ENCODE measurements around the gene FSD1.
A peak's percentile ranks its signal among the peaks of the same experiment; 100 is the strongest.
"Not testable (repeated sequence)": the region's sequence is repeated elsewhere in the genome, so short reads cannot be mapped to it uniquely, and the experiment has no call there.

Gene FSD1

DNA sequence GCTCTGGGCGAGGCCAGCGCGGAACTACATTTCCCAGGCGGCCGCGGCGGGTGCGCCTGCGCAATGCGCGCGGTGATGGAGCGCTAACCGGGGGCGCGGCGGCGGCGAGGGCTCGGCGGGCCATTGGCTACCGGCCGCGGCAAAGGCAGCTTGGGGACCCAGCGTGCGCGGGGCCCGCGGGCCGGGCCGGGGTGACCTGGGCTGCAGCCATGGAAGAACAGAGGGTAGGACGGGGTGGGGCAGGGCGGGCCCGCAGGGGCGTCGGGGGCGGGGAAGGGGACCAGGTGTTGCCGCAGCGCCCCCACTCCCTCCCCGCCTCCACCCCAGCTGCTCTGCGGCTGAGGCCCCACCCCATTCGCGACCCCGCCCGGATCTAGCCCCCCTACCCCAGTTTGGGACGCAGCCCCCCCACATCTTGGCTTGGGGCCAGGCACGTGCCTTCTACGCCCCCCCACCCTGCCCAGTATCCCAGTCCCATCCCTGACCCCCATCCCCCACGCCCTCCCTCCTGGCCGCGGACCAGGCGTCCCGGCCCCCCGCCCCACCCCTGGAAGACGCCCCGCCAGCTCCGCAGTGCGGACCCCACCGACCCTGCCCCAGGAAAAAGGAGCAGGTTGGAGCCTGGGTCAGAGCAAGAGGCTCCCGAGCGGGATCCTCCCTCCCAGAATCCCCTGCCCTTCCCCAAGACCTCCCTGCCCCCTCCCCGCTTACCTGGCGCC lies at the start of gene FSD1:
FSD1 (plus strand) TSS at position 61 of the 719 bp plus-strand sequence; CDS start at position 210, 149 bp downstream.
- peak; percentile 57 for DNase-seq

DNA sequence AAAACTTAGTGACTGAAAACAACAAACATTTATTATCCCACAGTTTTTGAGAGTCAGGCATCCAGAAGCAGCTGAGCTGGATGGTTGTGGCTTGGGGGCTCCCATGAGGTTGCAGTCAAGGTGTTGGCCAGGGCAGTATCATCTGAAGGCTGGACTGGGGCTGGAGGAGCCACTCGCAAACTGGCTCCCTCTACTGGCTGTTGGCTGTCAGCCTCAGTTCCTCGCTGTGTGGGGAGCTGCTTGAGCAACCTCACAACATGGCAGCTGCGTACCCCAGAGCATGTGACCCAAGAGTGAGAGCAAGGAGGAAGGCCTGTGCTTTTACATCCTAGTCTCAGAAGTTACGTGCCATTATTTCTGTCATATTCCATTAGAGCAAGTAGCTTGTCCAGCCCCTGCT lies 47.8 kb upstream of the FSD1 start:
- DNase-seq = no peak

DNA sequence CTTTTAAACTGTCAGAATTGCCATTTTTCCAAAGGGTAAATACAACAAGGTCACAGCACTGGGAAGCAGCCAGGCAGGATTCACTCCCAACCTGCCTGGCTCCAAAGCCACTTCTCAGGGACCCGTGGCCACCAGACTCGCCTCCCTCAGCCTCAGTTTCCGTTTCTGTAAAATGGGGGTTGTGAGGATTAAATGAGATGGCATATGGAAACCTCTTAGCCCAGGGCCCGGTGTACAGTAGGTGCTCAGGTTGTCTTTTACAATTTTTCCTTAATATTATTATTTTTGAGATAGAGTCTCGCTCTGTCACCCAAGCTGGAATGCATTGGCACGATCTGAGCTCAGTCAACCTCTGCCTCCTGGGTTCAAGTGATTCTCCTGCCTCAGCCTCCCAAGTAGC lies 47.4 kb upstream of the FSD1 start:
- no peak for DNase-seq

DNA sequence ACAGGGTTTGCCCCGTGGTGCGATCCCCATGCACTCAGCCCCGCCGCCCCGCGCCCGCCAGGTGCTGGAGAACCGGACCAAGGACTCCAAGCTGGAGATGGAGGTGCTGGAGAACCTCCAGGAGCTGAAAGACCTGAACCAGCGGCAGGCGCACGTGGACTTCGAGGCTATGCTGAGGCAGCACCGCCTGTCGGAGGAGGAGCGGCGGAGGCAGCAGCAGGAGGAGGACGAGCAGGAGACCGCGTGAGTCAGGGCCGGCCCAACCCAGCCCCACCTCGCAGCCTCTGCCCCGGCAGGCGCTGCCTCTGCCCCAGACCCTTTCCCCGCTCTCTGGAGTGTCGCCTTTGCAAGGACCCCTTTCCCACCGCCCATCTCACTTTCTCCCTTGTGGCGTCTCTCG lies 46.2 kb upstream of the FSD1 start:
- DNase-seq = no peak

DNA sequence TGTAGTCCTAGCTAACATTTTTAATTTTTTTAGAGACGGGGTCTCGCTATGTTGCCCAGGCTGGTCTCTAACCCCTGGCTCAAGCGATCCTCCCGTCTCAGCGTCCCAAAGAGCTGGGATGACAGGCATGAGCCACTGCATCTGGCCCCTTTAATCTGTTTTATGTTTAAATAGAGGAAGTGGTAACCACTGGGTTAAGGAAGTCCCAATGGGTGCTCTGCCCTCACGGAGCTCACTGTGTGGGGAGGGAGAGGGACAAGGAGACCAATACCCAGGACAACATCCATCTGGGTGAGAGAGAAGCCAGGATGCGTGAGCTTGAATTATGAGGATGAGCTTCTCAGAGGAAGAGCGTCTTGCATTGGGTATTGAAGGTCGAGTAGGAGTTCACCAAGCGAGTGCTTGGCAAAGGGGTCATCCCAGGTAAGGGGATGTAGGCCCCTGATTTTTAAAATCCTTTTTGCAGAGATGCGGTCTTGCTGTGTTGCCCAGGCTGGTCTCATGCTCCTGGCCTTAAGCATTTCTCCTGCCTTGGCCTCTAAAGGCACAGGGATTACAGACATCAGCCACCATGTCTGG lies 43.7 kb upstream of the FSD1 start:
- no peak for DNase-seq

DNA sequence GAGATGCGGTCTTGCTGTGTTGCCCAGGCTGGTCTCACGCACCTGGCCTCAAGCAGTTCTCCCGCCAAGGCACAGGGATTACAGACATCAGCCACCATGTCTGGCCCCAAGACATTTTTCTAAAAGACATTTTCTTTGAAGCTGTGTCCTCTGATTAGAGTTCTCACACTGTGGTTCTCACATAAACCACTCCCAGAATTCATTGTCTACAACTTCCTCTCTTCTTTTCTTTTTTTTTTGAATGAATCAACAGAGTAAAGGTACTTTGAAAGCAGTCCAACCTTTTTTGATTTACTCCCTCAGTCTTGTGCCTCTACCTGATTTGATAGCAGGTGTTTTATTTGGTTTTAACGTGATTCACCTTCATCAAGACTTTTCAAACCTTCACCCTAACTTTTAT lies 39.6 kb upstream of the FSD1 start:
- DNase-seq = no peak

DNA sequence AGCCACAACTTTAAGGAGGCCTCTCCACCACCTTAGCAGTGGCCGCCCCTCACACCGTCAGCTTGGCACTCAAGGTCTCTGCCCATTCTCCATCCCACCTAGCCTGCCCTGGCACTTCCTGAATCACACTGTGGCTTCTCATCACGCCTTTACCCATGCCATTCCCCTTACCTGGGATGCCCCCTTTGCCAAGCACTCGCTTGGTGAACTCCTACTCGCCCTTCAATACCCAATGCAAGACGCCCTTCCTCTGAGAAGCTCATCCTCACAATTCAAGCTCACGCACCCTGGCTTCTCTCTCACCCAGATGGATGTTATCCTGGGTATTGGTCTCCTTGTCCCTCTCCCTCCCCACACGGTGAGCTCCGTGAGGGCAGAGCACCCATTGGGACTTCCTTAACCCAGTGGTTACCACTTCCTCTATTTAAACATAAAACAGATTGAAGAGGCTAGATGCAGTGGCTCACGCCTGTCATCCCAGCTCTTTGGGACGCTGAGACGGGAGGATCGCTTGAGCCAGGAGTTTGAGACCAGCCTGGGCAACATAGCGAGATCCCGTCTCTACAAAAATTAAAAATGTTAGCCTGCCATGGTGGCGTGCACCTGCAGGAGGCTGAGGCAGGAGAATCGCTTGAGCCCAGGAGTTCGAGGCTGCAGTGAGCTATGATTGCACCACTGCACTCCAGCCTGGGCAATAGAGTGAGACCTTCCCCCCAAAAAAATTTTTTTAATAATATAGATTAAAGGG lies 38.0 kb upstream of the FSD1 start:
- no peak for DNase-seq

DNA sequence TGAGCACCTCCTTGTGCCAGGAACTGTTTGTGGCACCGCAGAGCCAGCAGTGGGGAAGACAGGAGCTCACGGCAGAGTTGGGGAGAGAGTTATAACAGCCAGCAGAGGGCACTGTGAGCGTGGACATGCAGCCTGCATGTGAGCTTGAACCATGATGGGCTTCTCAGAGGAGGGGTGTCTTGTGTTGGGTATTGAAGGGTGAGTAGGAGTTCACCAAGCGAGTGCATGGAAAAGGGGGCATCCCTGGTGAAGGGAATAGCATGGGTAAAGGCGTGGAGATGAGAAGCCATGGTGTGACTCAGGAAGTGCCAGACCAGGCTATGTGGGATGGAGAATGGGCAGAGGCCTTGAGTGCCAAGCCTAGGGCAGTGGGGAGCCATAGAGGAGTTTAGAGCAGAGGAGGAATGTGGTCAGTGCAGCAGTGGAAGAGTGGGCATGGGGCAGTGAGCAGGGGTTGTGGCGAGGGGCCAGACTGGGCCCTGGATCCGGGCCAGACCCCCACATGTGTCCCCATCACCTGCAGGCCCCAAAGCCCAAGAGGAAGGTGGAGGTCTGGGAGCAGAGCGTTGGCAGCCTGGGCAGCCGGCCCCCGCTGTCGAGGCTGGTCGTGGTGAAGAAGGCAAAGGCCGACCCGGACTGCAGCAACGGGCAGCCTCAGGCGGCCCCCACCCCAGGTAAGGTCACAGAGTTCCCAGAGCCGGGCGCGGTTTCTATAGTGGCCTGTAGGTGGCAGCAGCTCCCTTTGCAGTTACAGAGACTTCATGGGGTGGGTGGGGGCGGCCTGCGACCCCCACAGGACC lies 37.1 kb upstream of the FSD1 start:
- no peak for DNase-seq

DNA sequence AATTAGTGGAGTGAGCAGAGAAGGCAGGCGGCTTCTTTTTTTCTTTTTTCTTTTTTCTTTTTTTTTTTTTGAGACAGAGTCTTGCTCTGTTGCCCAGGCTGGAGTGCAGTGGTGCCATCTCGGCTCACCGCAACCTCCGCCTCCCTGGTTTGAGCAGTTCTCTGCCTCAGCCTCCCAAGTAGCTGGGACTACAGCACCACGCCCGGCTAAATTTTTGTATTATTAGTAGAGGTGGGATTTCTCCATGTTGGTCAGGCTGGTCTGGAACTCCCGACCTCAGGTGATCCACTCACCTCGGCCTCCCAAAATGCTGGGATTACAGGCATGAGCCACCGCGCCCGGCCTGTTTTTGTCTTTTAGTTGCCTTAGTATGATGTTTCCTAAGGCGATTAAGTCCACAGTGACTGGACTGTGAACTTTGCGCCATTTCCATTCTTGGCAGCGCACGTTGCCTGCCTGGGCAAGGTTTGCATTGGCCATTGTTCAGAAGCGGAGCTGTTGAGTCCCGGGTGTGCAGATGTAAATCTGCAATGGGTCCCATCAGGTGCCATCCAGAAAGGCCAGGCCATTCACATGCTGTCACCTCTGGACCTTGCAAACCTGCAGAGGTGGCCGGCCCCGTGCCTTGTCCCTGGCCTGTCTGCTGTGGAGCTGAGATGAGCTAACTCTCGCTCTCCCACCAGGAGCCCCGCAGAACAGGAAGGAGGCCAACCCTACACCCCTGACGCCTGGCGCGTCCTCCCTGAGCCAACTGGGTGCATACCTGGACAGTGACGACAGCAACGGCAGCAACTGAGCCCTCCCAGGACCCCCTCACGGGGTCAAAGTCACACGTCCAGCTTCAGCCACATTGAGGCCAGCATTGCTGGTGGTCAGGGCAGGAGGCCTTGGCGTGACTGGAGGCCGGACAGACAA lies 36.2 kb upstream of the FSD1 start:
- no peak for DNase-seq

DNA sequence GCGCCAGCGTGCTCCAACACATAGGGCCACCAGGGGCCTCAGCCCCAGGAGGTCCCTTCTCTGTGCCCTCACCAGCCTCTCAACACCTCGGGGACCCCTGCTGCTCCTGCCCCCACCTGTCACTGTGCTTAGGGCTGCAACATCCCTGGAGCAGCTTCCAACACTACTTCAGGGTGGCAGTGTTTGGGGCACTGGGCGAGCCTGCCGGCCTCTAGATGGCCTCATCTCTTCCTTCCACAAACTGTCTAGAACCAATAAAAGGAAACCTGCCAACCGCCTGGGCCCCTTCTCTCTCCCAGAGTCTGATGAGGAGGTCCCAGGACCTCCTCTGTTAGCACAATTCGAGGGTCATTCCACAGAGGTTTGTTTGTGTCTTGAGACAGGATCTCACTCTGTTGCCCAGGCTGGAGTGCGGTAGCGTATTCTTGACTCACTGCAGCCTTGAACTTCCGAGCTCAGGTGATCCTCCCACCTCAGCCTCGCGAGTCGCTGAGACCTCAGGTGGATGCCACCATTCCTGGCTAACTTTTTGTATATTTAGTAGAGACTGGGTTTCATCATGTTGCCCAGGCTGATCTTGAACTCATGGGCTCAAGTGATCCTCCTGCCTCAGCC lies 35.5 kb upstream of the FSD1 start:
- DNase-seq = no peak

DNA sequence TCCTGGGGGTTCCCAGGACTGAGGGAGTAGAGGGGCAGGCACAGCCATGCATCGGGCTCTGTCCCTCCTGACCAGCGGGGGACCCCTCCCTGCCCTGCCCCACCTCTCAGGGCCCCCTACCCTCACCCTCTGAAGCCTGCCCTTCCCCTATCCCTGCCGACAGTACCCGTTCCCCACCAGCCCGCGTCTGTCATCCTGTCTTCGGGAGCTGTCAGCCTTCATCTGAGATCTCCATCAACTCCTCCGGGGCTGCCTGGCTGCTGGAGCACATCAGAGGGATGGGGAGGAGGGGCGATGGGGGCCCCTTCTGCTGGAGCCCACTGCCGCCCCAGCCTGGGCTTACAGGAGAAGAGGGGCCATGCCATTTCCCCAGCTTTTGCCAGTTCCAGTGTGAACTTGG lies 31.5 kb upstream of the FSD1 start:
- DNase-seq = no peak

DNA sequence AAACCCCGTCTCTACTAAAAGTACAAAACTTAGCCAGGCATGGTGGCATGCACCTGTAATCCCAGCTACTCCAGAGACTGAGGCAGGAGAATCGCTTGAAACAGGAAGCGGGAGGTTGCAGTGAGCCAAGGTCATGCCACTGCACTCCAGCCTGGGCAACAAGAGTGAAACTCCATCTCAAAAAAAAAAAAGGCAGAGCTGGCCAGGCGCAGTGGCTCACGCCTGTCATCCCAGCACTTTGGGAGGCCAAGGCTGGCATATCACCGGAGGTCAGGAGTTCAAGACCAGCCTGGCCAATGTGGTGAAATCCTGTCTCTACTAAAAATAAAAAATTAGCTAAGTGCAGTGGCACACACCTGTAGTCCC lies 30.1 kb upstream of the FSD1 start:
- DNase-seq = not testable (repeated sequence)

DNA sequence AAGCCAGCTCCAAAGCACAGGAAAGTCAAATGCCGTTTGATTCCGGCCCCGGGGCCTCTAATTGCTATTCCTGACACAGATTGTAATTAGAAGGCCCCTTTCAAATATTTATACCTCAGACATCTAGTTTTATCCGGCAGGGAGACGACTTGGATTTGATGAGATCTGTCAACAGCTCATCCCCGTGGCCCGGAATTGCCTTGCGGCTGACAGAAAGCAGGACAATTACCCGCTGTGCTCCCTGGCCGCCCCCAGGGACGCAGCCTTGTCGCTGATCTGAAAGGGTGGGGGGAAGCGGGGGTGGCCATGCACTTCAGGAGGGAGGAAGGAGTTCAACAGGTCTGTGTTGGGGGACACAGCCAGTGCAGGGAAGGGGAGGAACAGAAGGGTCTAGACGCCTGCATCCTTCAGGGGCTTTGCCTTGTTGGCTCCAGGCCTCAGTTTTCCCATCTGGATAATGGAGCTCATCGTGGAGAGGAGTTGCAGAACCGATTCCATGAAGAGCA lies 27.2 kb upstream of the FSD1 start:
- no peak for DNase-seq

DNA sequence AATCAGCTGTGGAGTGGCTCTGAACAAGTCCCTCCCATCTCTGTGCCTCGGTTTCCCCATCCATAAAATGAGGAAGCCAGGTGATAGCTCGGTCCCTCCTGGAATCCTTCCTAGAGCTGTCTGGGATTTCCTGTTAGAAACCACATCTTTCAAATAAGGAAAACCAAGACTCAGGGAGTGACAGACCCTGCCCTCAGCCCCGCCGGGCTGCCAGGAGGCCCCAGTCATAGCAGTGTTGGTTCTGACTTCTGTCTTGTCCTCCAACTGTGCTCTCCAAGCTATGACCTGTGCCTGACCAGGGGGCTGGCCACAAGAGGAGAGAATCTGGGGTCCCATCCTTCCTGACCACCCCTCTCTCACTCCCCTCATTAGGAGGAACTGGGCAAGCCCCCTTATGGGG lies 26.4 kb upstream of the FSD1 start:
- DNase-seq = no peak

DNA sequence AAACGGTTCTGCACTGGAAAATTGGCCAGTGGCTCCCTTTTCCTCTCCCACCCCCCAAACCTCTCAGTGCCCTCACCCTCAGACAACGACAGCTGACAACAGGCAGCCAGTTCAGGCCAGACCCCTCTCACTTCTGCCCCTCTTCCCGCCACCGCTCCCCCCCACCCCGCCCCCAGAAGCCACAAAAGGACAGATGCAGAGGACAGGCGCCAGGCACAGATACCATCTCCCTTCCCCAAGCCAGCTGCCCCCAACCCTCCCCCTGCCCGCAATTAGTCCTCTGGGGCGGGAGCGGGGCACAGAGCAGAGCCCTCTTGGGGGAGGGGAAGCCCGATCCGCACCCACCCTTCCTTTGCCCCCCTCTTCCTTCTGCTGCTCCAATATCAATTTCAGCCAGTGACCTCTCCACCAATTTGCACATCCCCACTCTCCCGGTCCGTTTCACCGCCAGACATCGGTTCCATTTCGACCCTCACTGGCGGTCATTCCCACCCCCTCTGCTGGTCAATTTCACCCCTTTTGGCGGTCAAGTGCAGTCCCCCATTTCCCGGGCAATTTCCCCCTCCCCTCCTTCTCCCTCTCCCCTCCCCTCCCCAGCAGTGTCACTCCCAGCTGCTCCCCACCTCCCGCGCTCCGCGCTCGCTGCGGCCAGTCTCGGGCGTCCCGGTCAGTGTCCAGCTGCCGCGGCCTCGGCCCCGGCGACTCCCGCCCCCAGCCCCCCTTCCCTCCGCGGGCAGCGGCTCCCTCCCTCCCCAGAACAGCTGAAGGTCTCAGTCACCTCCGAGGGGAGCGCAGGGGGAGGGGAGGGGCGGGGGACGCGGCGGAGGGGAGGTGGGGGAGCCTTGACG lies 25.8 kb upstream of the FSD1 start, which contains the start of gene SHD:
SHD (plus strand) TSS at position 848 of the 848 bp plus-strand sequence. CDS start 798 bp downstream, outside the sequence.
- no peak for DNase-seq

DNA sequence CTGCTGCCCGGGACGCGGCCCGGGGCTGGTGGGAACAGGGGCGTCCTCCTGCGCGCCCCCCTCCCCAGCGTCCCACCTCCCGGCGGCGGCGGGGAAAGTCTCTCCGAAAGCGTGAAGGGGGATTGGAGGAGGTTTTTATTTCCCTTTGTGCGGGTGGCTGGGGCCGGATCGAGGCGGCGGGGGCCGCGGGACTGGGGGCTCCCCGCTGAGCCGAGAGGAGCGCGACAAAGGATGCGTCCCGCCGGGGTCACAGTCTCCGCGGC lies 25.2 kb upstream of the FSD1 start:
- no peak for DNase-seq

DNA sequence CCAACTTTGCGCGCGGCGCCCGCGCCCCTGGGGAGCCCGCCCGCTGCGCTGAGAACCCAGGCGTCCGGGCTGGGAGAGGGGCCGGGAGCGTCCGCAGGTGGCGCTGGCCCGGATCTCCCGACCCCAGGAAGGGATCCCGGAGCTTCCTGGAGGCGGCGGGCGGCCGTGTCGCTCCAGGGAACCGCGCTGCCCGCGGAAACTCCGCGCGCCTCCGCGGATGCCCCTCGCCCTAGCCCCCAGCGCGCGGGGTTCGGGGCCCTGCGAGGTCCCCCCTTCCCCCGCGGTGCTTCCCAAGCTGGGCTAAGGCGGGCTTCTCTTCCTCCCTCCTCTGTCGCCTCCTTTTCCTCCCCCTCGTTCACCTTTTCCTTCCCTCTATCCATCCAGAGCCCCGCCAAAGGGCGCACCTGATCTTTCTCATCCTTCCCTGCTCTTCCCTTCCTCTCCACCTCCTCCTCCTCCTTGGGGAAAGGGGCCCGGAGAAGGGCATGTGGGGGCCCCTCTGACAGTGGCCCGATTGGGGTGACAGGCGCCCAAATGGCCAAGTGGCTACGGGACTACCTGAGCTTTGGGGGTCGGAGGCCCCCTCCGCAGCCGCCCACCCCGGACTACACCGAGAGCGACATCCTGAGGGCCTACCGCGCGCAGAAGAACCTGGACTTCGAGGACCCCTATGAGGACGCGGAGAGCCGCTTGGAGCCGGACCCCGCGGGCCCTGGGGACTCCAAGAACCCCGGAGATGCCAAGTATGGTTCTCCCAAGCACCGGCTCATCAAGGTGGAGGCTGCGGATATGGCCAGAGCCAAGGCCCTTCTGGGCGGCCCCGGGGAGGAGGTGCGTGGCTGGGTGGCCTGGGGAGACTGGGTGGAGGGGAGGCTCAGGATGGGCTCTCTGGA lies 24.6 kb upstream of the FSD1 start:
- DNase-seq = no peak

DNA sequence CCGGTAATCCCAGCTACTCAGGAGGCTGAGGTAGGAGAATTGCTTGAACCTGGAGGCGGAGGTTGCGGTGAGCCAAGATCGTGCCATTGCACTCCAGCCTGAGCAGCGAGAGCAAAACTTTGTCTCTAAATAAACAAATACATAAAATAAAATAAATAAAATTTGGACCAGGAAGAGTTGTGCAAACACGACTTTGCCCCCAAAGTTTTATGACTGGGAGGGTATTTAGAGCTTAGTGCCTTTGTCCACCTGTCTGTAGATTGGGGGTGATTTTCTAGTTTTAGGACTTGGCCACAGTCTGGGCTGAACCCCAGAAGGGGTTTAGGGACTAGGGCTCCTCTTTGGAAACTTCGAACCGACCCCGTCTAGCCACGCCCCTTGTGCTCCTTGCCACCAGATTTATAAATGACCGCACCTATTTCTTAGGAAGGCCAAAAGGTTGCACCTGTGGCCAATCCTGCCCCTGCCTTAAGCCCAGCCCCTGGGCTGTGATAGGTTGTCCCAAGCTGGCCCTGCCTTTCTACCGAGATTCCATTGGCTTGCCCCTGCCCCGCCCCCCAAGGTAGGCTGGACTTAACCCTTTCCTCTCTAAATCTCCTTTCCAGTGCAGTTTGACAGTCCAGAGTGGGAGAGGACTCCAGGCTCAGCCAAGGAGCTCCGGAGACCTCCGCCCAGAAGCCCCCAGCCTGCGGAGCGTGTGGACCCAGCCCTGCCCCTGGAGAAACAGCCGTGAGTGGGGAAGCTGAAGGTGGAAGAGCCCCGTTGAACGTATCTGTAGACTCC lies 20.0 kb upstream of the FSD1 start:
- no peak for DNase-seq

DNA sequence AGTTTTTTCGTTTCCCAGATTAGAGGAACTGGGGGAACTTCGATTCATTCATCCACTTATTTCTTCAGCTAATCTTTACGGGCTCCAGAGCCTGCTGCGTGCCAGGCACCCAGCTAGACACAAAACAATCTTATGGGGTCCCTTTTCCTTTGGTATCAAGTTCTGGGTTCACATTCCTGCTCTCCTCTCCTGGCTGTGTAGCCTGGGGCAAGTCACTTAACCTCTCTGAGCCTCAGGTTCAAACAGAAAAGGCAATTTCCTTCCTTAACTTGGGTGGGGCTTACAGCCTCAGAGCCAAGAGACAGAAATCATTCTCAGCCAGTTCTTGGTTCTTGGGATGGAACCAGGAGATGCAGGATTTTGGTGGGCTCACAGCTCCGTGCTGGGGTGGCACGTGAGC lies 19.4 kb upstream of the FSD1 start:
- no peak for DNase-seq

Data from NCI-H1436 (cell line).